CD4-positive, alpha-beta T cell (primary cell): ENCODE measurements around the gene DMBX1. TPM values are rescaled to one million over a fixed set of nuclear protein-coding genes. Genes with fewer than 3 reads are reported as not detected.

Experiments used
- ATAC-seq: fragments of 200-7000 bp; cut with Tn5 transposase; one replicate; pipeline ENCODE4 v1.10.0; 2022; ENCODE audit warnings: mild to moderate bottlenecking; ENCODE audit not compliant: poor library complexity
- CTCF ChIA-PET: fragments of 350-600 bp; sonication (Branson Sonifier 250); formaldehyde crosslinking; loops from one replicate; lab custom pipeline; 2021; ENCODE audit warnings: antibody characterized with exemption, inconsistent platforms; lab: Charles Lee
- POLR2A ChIA-PET: fragments of 350-600 bp; sonication (Branson Sonifier 250); formaldehyde crosslinking; loops from one replicate; lab custom pipeline; 2021; ENCODE audit warnings: antibody characterized with exemption, inconsistent platforms; lab: Charles Lee
- DNase-seq, 14 experiments: peaks; one replicate each; pipeline ENCODE4 v3.0.0-alpha.2; 2013 to 2020; ENCODE audit warnings: mixed read lengths in 2 of 14
- H3K27ac ChIP-seq, 2 donors: one replicate each; pipeline versions ENCODE4 v1.5.1 to v1.7.0; 2013; ENCODE audit warnings: low read length in 2 of 2, low read depth in 1 of 2, mild to moderate bottlenecking in 1 of 2
- H3K27me3 ChIP-seq, 2 experiments: 1 replicate in 1 of 2; 2 replicates in 1 of 2; pipeline versions ENCODE4 v1.6.1 to v1.7.0; 2013; ENCODE audit warnings: low read length in 2 of 2, control low read depth in 1 of 2, mild to moderate bottlenecking in 1 of 2, moderate library complexity in 1 of 2; ENCODE audit not compliant: insufficient read depth in 2 of 2, control insufficient read depth in 1 of 2
- H3K36me3 ChIP-seq: one replicate; pipeline ENCODE4 v1.6.1; 2013; ENCODE audit warnings: low read length, control low read depth; ENCODE audit not compliant: insufficient read depth
- H3K4me1 ChIP-seq: one replicate; pipeline ENCODE4 v1.6.1; 2013; ENCODE audit warnings: low read length, control low read depth; ENCODE audit not compliant: insufficient read depth
- H3K4me3 ChIP-seq: one replicate; pipeline ENCODE4 v1.5.1; 2013; ENCODE audit warnings: mild to moderate bottlenecking, low read length, moderate library complexity
- H3K9me3 ChIP-seq, 2 experiments: 1 replicate in 1 of 2; 2 replicates in 1 of 2; pipeline versions ENCODE4 v1.6.1 to v1.7.0; 2013; ENCODE audit warnings: low read length in 2 of 2, mild to moderate bottlenecking in 2 of 2, control low read depth in 1 of 2, moderate library complexity in 1 of 2; ENCODE audit not compliant: control insufficient read depth in 1 of 2, insufficient read depth in 1 of 2
- H3K27ac Mint-ChIP-seq: one replicate; pipeline ENCODE4 v1.8.0; 2020; ENCODE audit warnings: mixed read lengths
- H3K27me3 Mint-ChIP-seq: one replicate; pipeline ENCODE4 v1.8.0; 2021; ENCODE audit warnings: mixed read lengths
- H3K36me3 Mint-ChIP-seq: one replicate; pipeline ENCODE4 v1.8.0; 2021; ENCODE audit warnings: low read depth, mixed read lengths
- H3K4me1 Mint-ChIP-seq: one replicate; pipeline ENCODE4 v1.8.0; 2021; ENCODE audit warnings: low read depth, mixed read lengths
- H3K4me3 Mint-ChIP-seq: one replicate; pipeline ENCODE4 v1.8.0; 2020; ENCODE audit warnings: mild to moderate bottlenecking, mixed read lengths
- H3K9me3 Mint-ChIP-seq: one replicate; pipeline ENCODE4 v1.8.0; 2020; ENCODE audit warnings: mixed read lengths
- CTCF ChIP-seq: fragments of 200-600 bp; IDR thresholded peaks from one replicate; pipeline ENCODE4 v1.8.0; 2022; ENCODE audit warnings: antibody characterized with exemption, mild to moderate bottlenecking
- intact Hi-C, 2 experiments: fragments of 100-400 bp; cut with DNase I in 1 of 2; cut with micrococcal nuclease in 1 of 2; formaldehyde crosslinking; loops; one replicate each; pipeline versions ENCODE4 v1.15.1 to v1.9.0; 2023 to 2025; cut with DNase I, micrococcal nuclease
- total RNA-seq, 174 experiments: library from RNA in 2 of 174; stranded (reverse) in 2 of 174; gene quantifications; one replicate each; pipeline ENCODE4 v1.2.3 and lab custom pipeline; 2021 to 2026

DMBX1 gene
- total RNA-seq, 2 experiments from 2014 or later, result not detected

GRCh38 chr1:46494910-46495309 is 5.3 kb downstream of the DMBX1 start:
- peaks cover 71% of the 10 kb centered on the region for H3K27me3 Mint-ChIP-seq
- no peak overlapping the region for H3K4me3 Mint-ChIP-seq
- Histone ChIP-seq H3K27me3 (peaks cover 57 to 59% of the 10 kb centered on the region in 2 experiments), H3K9me3 (peaks cover 0 to 7% of the 10 kb centered on the region in 2 experiments), H3K4me1 (peaks cover 11% of the 10 kb centered on the region), H3K36me3 (no peaks in the 10 kb centered on the region), H3K4me3 (no peak overlapping the region), H3K27ac (no peak overlapping the region)
- ChIA-PET CTCF (interaction anchor here (1.1 kb wide), 1 partner anchor 17 kb away, joined by 3 read pairs; no protein-coding TSS in a partner anchor), POLR2A (no interaction called here)
- ATAC-seq, result no peak
- no peaks in the 10 kb centered on the region for H3K9me3 Mint-ChIP-seq
- intact Hi-C loops, result no loop called here
- no peak for TF ChIP-seq CTCF
- H3K4me1 Mint-ChIP-seq, result peaks cover 7% of the 10 kb centered on the region
- H3K27ac Mint-ChIP-seq, result no peak overlapping the region
- no peaks in the 10 kb centered on the region for H3K36me3 Mint-ChIP-seq
- DNase-seq, result no peak

- DNase-seq, result no peak
- TF ChIP-seq CTCF, result no peak
- no peak for ATAC-seq
- peaks cover 5% of the 10 kb centered on the region for H3K4me1 Mint-ChIP-seq
- H3K9me3 ChIP-seq, result peaks cover 0 to 3% of the 10 kb centered on the region in 2 experiments
- no peak overlapping the region for H3K4me3 Mint-ChIP-seq
- H3K36me3 ChIP-seq, result no peaks in the 10 kb centered on the region
- H3K27me3 Mint-ChIP-seq, result peaks cover 67% of the 10 kb centered on the region
- no peak overlapping the region for H3K4me3 ChIP-seq
- H3K36me3 Mint-ChIP-seq, result no peaks in the 10 kb centered on the region
- peaks cover 2% of the 10 kb centered on the region for H3K4me1 ChIP-seq
- ChIA-PET CTCF (interaction anchor here (1.1 kb wide), 1 partner anchor 18 kb away, joined by 3 read pairs; no protein-coding TSS in a partner anchor), POLR2A (no interaction called here)
- no peak overlapping the region for H3K27ac ChIP-seq
- intact Hi-C loops, result no loop called here
- H3K27ac Mint-ChIP-seq, result no peak overlapping the region
- H3K27me3 ChIP-seq, result peaks cover 49 to 51% of the 10 kb centered on the region in 2 experiments
- H3K9me3 Mint-ChIP-seq, result no peaks in the 10 kb centered on the region
Measured at GRCh38 chr1:46495778-46496177, 6.1 kb downstream of the DMBX1 start.

GRCh38 chr1:46496505-46496904 is 6.9 kb downstream of the DMBX1 start:
- H3K27ac Mint-ChIP-seq, result no peak overlapping the region
- no peaks in the 10 kb centered on the region for H3K36me3 Mint-ChIP-seq
- Histone ChIP-seq H3K9me3 (no peaks in the 10 kb centered on the region), H3K4me3 (no peak overlapping the region), H3K4me1 (no peaks in the 10 kb centered on the region), H3K36me3 (no peaks in the 10 kb centered on the region), H3K27me3 (peaks cover 43% of the 10 kb centered on the region in 2 experiments), H3K27ac (no peak overlapping the region)
- H3K4me3 Mint-ChIP-seq, result no peak overlapping the region
- ChIA-PET POLR2A (no interaction called here), CTCF (no interaction called here)
- peaks cover 5% of the 10 kb centered on the region for H3K4me1 Mint-ChIP-seq
- H3K9me3 Mint-ChIP-seq, result no peaks in the 10 kb centered on the region
- H3K27me3 Mint-ChIP-seq, result peaks cover 65% of the 10 kb centered on the region
- ATAC-seq, result no peak
- DNase-seq, result no peak
- intact Hi-C loops, result no loop called here
- TF ChIP-seq CTCF, result no peak
